Fibroblast of the aortic adventitia (primary cell): ENCODE data around the gene FGF10. TPM values are rescaled to one million over a fixed set of nuclear protein-coding genes. Genes with fewer than 3 reads are reported as not detected.

Source experiments
- DNase-seq: peaks from one replicate; pipeline ENCODE4 v3.0.0-alpha.2; 2010; ENCODE audit warnings: low read depth
- H3K4me3 ChIP-seq: 2 replicates; pipeline ENCODE4 v1.5.1; 2011; ENCODE audit warnings: low read depth, mild to moderate bottlenecking, control low read depth, low read length, moderate library complexity
- CTCF ChIP-seq: IDR thresholded peaks from 2 replicates; pipeline ENCODE4 v1.5.1; 2011; ENCODE audit warnings: mild to moderate bottlenecking, low read length, control low read depth, inconsistent platforms; ENCODE audit not compliant: insufficient read depth
- total RNA-seq: library from RNA; depleted of rRNA; stranded (reverse); fragments of >200 nt; gene quantifications from 2 replicates; pipeline ENCODE4 v1.2.3, GENCODE V29; 2012; ENCODE audit warnings: low replicate concordance

The FGF10 gene
- total RNA-seq, 1 donor, result 1.2 TPM

DNA sequence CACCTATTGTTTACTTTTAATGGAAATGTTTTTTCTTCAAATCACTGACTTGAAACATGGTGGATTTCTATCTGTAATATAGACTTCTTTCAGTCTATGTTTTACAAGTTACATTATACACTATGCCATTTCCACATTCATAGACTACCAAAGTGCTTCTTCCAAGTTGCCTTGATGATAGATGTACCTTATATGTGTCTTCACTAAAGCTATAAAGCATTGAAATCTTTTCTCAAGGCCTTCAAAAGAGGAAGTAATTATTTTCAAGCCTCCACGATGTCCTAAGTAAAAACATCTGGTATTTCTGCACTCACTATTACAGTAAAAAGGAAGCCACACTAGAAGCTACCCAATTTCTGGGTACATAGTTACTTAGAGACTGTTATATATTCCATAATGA, 113.3 kb downstream of the FGF10 start:
- DNase-seq, result no peak
- no peak for TF ChIP-seq CTCF
- no peak overlapping the region for H3K4me3 ChIP-seq

GRCh38 chr5:44275329-44275728, 113.9 kb downstream of the FGF10 start:
- H3K4me3 ChIP-seq, result no peak overlapping the region
- TF ChIP-seq CTCF, result no peak
- no peak for DNase-seq

DNA sequence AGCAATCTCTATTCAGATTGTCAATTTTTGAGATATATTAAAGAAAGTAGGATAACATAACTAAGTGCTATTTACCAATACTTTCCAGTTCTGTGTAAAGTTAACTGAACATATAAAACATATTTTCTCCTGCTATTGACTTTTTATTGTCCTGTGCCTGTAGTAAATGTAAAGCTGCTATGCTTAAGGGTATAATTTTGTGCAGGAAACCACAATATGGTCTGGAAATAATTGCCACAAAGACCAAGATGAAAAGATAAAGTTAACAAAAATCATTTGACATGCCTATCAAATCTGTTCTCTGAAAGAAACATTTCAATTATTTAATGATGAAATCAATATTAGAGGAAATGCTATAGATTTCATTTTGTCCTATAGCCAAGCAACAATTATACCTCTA, 121.3 kb downstream of the FGF10 start:
- DNase-seq, result no peak
- no peak for TF ChIP-seq CTCF
- H3K4me3 ChIP-seq, result no peak overlapping the region

DNA sequence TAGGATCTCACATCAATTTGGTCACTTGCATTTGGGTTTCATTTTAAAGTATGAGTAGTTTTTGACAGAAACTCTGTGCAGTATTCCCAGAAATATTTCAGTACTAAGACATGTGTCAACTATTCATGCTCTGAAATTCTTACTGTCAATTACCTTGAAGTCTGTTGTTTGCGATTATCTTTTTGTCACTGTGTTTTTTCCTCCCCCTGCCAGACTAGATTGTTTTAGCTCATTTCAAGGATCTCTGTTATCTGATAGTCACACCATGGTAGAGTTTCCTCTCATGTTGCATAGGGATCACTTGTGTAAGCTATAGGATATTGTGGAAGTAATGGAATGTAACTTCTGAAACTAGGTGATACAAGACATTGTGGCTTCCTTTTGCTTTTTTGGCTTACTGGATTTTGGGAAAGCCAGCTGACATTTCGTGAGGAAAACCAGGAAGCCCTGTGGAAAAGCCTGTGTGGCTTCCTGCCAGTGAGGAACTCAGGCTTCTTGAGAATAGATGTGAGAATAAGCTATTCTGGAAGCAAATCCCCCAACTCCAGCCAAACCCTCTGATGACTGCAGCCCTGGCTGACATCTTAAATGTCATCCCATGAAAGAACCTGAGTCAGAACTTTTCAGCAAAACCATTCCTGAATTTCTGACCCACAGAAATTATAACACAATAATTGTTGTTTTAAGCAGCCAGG, 122.2 kb downstream of the FGF10 start:
- no peak for TF ChIP-seq CTCF
- DNase-seq, result no peak
- no peak overlapping the region for H3K4me3 ChIP-seq

DNA sequence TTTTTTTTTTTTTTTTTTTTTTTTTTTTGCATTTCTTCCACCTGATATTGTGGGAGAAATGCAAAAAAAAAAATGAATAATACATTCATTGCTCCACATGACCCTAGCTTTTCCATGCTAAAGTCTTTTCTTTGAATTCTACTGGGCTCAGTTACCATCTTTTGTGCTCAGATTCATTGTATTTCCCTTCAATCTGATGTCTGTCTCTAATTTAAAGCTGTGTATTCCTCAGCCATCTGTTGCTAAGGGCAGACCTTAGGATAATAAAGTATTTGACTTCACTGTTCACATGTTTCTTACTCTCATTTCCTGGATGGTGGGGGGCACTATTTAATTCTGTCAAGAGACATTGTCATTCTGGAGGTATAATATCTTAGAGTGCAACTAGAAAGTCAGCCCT, 123.5 kb downstream of the FGF10 start:
- no peak for TF ChIP-seq CTCF
- H3K4me3 ChIP-seq, result no peak overlapping the region
- DNase-seq, result no peak

DNA sequence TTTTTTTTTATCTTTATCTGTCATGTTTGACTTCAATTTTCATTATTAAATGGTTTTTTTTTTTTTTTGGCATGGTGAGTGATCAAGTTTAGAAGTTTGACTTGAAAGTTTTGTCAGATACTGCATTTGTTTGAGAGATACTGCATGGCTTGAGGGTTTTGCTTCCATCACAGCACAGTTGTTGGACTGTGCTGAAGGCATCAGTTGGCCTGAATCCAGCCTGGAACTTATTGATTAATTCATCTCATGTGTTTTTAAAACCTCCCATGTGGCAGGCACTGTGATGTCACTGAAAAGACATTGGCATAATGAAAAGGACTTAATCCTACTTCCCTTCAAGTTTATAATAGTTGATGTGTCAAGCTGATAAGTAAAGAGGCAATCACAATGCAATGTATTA, 128.4 kb downstream of the FGF10 start:
- TF ChIP-seq CTCF, result no peak
- H3K4me3 ChIP-seq, result no peak overlapping the region
- DNase-seq, result no peak
